Measurements from ENCODE around the gene INAFM2. TPM values are rescaled to one million over a fixed set of nuclear protein-coding genes. Genes with fewer than 3 reads are reported as not detected.

The INAFM2 gene
- total and polyA plus RNA-seq, 9 of the 15 experiments (the other 6 are each of a cell fraction or from before 2014, with no cell fraction given): 11.8 to 43.1 (median 27.2) TPM

GRCh38 chr15:40358471-40359353 is 35.2 kb downstream of the INAFM2 start (continued):
- 0 out of 4 replicates have a peak, but pooled peaks of 1 of the 2 experiments have one; percentile 9 for TF ChIP-seq MNT (conservative IDR thresholded peaks at IDR 0.05)

GRCh38 chr15:40360015-40360414 is 36.5 kb downstream of the INAFM2 start:
- FAIRE-seq (no peak), ATAC-seq (no peak), DNase-seq (ENCODE audit: extremely low read depth in 1 of 4, low spot score in 3 of 4) (no peak)
- H3K27ac ChIP-seq (ENCODE audit: extremely low read depth, low read depth, low read length): no peak overlapping the region
- peaks cover 5 to 26% of the 10 kb centered on the region in 2 experiments; a peak in 4 of 5 replicates for H3K4me1 ChIP-seq (replicated peaks in 1 of 2; ENCODE audit: control insufficient read depth in 2 of 2, insufficient read depth in 2 of 2, low read length in 2 of 2)
- H3K9me3 ChIP-seq (replicated peaks; ENCODE audit: control insufficient read depth, insufficient read depth, low read depth, low read length): no peaks in the 10 kb centered on the region
- no peaks in the 10 kb centered on the region for H3K36me3 ChIP-seq (ENCODE audit: control insufficient read depth, insufficient read depth, low read length)
- BruUV-seq (replicated peaks): no TSS peak
- H3K4me3 ChIP-seq: no peak overlapping the region
- ChIA-PET CTCF (ENCODE audit: low intra/inter-chr PET ratio) (no interaction called here), POLR2A (interaction anchor here (0.6 kb wide), 1 partner anchor 290 kb away, joined by 3 read pairs; no protein-coding TSS in a partner anchor)
- no peaks in the 10 kb centered on the region for H3K79me2 ChIP-seq (ENCODE audit: control insufficient read depth, insufficient read depth, low read length)
- peaks cover 0 to 9% of the 10 kb centered on the region in 2 experiments; a peak in 1 of 5 replicates for H3K27me3 ChIP-seq (ENCODE audit: control insufficient read depth in 2 of 2, insufficient read depth in 2 of 2, low read length in 2 of 2)
- intact Hi-C loops (cut with micrococcal nuclease): no loop called here
- in situ Hi-C loops (cut with MboI): no loop called here
- no peak overlapping the region for H3K4me2 ChIP-seq (ENCODE audit: insufficient read depth, low read length)
- H3K9me1 ChIP-seq (ENCODE audit: control insufficient read depth, insufficient read depth, low read length): no peaks in the 10 kb centered on the region
- H4K20me1 ChIP-seq (replicated peaks; ENCODE audit: control insufficient read depth, insufficient read depth, low read length): no peaks in the 10 kb centered on the region
- H3K9ac ChIP-seq (ENCODE audit: insufficient read depth in 1 of 2, low read depth in 2 of 2, low read length in 2 of 2): no peak overlapping the region
- WGBS (ENCODE audit: insufficient coverage, low coverage, missing lambda C conversion rate): 34% methylated on average over 4 of the region's 4 CpGs
- H2AFZ ChIP-seq (ENCODE audit: low read depth, low read length): no peak overlapping the region
- no peak for TF ChIP-seq ZNF140 (CRISPR knock-in tag; IDR thresholded peaks at IDR 0.05)
- no peak for TF ChIP-seq ZKSCAN3 (CRISPR knock-in tag; IDR thresholded peaks at IDR 0.05)
- no peak for TF ChIP-seq ZNF134 (CRISPR knock-in tag; conservative IDR thresholded peaks at IDR 0.05)
- TF ChIP-seq, protein P1, sequence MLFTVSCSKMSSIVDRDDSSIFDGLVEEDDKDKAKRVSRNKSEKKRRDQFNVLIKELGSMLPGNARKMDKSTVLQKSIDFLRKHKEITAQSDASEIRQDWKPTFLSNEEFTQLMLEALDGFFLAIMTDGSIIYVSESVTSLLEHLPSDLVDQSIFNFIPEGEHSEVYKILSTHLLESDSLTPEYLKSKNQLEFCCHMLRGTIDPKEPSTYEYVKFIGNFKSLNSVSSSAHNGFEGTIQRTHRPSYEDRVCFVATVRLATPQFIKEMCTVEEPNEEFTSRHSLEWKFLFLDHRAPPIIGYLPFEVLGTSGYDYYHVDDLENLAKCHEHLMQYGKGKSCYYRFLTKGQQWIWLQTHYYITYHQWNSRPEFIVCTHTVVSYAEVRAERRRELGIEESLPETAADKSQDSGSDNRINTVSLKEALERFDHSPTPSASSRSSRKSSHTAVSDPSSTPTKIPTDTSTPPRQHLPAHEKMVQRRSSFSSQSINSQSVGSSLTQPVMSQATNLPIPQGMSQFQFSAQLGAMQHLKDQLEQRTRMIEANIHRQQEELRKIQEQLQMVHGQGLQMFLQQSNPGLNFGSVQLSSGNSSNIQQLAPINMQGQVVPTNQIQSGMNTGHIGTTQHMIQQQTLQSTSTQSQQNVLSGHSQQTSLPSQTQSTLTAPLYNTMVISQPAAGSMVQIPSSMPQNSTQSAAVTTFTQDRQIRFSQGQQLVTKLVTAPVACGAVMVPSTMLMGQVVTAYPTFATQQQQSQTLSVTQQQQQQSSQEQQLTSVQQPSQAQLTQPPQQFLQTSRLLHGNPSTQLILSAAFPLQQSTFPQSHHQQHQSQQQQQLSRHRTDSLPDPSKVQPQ (CRISPR knock-in tag; IDR thresholded peaks at IDR 0.05; ENCODE audit: borderline replicate concordance): no peak
- TF ChIP-seq ZNF232 (CRISPR knock-in tag; IDR thresholded peaks at IDR 0.05): no peak
- no peak for TF ChIP-seq MTA2 (IDR thresholded peaks at IDR 0.05; ENCODE audit: low read depth)
- TF ChIP-seq CREBBP (IDR thresholded peaks at IDR 0.05; ENCODE audit: low read depth, low read length): no peak
- TF ChIP-seq DDX20 (tag; IDR thresholded peaks at IDR 0.05; ENCODE audit: low read depth): no peak
- no peak for TF ChIP-seq HDAC3 (IDR thresholded peaks at IDR 0.05; ENCODE audit: borderline replicate concordance, partially characterized antibody)
- TF ChIP-seq DMBX1 (CRISPR knock-in tag; IDR thresholded peaks at IDR 0.05; ENCODE audit: borderline replicate concordance): no peak
- no peak for TF ChIP-seq MECOM (CRISPR knock-in tag; IDR thresholded peaks at IDR 0.05)
- no peak for TF ChIP-seq TEAD1 (CRISPR knock-in tag; IDR thresholded peaks at IDR 0.05)
- TF ChIP-seq ZNF445 (CRISPR knock-in tag; IDR thresholded peaks at IDR 0.05; ENCODE audit: low read depth): no peak
- no peak for TF ChIP-seq ELF1 (tag; IDR thresholded peaks at IDR 0.05)
- TF ChIP-seq TAF7 (tag; IDR thresholded peaks at IDR 0.05): no peak
- TF ChIP-seq MAX (CRISPR knock-in tag; IDR thresholded peaks at IDR 0.05): no peak

Data from K562 (cell line).